NCI-H345 (cell line): ENCODE measurements around the gene PEMT.

Source experiments
- DNase-seq: peaks from one replicate; lab custom pipeline; 2025; lab: John Stamatoyannopoulos, UW

PEMT gene

DNA sequence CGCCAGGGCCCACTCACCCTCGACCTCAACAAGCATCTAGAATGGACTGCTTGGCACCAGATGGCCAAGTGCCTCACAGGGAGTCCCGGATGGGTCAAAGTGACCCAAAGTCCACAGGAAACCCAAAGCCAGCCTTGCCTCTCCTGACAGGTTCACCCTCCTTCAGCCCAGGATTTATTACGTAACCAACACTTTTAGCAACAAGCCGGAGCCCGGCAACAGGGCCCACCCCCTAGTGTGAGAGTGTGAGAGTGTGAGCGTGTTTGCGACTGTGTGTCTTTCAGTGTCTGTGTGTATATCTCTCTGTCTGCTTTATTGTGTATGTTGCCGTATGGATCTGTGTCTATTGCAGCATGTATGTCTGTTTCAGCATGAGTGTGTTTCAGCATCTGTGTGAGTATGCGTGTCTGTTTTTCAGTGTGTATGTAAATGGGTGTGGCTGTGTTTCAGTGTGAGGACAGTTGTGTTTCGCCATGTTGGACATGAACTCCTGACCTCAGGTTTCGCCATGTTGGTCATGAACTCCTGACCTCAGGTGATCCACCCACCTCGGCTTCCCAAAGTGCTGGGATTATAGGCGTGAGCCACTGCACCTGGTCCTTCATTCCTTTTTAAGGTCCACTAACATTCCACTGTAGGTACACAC, 13.7 kb upstream of the PEMT start:
- no peak for DNase-seq

DNA sequence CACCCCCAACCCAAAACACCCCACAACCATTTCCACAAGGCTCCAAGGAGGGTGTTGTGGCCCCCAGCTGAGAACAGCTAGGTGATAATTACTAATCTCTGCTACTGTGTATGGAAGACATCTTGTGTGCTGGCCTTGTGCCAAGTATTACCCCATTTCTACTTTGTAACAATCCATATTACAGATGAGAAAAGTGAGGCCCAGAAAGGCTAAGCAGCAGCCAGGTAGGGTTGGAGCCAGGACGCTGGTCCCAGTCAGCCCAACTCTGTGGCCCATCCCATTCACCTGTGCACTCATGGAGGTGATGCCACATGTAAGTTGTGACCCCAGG, 12.4 kb upstream of the PEMT start:
- DNase-seq = peak; percentile 38

- DNase-seq = peak; percentile 47
These were observed 11.8 kb upstream of the PEMT start for GRCh38 chr17:17603178-17603894.

DNA sequence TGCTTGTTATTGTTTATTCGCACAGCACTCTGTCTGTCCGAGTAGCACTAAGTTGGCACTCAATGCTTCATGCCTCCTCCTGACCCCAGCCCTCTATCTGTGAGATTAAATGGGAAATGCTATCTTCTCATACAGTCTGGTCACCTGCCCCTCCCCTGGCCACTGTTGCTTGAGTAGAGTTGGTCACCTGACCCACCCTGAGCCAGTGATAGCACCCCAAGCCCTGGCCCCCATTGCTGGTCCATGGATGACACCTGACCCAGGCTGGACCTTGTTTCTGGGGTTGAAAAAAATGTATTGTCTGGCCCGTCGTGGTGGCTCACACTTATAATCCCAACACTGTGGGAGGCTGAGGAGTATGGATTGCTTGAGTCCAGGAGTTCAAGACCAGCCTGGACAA, 8.5 kb upstream of the PEMT start:
- no peak for DNase-seq

DNA sequence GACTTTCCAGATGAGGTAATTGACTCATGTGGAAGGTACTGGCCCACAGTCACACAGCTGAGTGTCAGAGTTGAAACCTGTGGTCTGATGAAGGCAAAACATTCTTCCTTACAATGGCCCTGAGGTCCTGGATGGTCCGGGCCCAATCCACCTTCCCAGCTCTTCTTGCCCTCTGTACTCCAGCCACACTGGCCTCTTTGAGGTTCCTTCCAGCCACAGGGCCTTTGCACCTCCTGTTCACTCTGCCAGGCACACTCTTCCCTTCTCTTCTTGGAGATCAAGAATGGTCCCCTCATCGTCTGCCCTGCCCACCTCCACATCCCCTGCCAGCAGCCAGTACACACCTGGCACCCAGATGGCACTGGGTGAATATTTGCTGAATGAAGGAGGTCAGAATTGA, 6.5 kb upstream of the PEMT start:
- no peak for DNase-seq

- no peak for DNase-seq
These were observed 4.2 kb upstream of the PEMT start for GRCh38 chr17:17595755-17596154.

DNA sequence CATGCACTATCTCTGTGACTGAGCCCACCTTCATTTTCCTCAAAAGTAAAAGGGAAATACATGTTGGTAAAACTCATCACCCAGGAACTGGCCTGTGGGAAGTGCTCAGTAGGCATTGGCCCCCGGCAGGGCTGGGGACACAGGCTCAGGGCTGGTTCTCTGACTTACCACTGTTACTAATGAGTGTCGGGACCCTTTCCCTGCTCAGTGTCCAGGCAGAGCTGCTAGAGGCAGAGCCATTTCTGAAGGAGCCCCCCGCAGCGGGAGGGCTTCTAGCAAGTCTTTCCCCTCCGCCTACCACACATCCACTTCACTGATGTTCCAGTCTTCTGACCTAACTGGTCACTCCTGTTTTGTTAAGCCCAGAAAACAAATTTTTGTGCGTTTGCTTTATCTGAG, 1.7 kb upstream of the PEMT start:
- no peak for DNase-seq

- DNase-seq = no peak
These were observed 589 bp downstream of the PEMT start for GRCh38 chr17:17590883-17591354.

DNA sequence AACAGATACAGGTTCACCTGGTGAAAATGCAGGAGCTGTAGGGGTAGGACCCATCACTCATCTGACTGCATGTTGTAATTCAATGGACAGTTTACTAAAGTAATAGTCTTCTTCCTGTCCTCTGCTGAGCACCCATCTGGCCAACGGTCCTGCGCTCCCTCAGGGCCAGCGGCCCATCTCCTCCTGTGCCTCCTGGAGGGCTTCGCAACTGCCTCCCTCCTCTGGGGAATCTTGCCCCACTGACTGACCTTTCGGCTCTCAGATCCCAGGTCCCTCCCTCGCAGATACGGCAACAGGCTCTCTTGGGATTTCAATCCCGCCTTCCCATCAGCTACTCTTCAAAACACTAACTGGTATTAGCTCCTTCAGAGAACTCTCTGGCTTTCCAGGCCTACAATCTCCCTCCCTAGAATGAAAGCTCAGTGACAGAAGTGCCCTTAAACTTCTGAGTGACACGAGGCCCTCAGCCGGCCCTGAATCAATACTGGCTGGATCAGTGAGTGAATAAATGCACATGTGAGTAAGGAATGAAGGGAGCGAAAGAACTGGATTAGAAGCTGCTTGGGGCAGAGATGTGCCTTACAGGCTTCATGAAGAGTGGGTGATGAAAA, 1.3 kb downstream of the PEMT start:
- no peak for DNase-seq

- no peak for DNase-seq
These were observed 3.7 kb downstream of the PEMT start for GRCh38 chr17:17587614-17588337.

GRCh38 chr17:17582372-17582771, 9.1 kb downstream of the PEMT start:
- DNase-seq = no peak

- DNase-seq = no peak
These were observed 10.0 kb downstream of the PEMT start for GRCh38 chr17:17581509-17581908.

GRCh38 chr17:17580662-17581470, 10.6 kb downstream of the PEMT start:
- DNase-seq = no peak

- DNase-seq = peak; percentile 20
These were observed 11.8 kb downstream of the PEMT start for GRCh38 chr17:17579691-17580090.

GRCh38 chr17:17577373-17577772, 14.1 kb downstream of the PEMT start:
- no peak for DNase-seq

- DNase-seq = no peak
These were observed 14.7 kb downstream of the PEMT start for GRCh38 chr17:17576772-17577234.

DNA sequence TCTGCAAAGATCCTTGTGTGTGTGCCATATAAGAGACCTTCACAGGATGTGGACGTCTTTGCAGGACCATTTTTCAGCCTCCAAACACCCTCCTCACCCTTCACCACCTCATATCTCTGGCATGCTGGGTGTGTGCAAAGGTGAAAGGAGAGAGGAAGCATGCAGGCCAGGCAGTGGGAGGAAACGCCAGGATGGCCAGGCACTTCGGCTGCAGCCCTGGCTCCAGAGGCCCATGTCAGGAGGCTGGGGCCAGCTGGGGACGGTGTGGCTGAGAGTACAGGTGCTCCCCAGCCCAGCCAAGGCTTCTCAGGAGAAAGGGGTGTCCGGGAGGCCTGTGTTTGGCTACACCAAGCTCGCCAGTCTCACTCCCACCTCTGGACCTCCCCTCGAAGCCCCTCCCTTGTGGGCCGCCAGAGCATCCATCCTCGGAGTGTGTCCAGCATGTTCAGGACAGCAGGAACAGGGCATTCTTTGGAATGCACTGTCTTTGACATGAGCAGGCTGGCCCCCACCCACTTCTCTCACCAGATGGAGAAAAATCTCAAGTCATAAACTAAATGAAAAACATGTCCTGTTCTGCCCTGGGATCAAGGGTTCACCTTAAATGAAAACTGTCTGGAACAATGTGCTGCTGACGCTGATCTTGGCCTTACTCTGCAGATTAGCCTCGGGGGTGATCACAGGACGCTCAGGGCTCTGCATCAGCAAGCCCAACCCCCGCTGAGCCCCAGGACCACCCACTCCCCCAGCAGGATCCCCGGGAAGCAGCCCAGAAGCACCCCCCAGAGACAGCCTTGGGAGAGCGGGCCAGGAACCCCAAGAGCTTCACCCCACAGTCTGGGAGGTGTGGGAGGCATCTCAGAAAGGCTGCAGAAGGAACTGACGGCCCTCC, 15.9 kb downstream of the PEMT start:
- no peak for DNase-seq

GRCh38 chr17:17573912-17574311, 17.6 kb downstream of the PEMT start:
- DNase-seq = no peak

DNA sequence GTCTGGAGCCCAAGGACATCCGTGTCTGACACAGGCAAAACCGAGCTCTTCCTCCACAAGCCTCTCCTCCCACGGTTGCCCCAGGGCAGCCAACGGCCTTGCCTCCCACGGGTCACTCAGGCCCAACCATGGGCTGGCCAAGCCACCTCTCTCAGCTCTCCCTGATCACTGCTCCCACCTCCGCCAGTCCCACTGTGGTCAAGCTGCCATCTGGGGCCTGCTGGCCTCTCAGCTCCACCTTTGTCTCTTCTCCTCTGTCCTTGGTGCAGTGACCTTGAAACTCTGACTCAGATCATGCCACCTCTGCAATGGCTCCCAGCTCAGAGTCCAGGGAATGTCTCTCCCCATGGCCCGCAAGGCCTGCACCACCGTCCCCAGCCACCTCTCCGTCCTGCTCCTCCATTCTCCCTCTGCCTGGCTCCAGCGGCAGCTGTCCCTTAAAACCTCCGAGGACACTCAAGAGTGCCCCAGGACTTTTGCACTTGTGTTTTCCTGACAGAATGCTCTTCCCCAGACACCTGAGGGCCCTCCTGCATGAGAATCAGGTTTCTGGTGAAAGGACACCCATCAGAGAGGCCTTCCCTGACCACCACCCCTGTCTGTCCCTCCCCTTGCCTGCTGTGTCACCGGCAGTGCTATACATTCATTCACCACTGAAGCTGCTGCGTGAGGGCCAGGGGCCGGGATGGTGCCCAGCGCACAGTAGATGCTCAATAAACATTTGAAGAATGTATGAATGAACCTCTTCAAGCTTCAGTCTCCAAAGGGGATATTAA, 19.3 kb downstream of the PEMT start:
- DNase-seq = no peak
